ENCODE data around the gene KRT72. TPM values are rescaled to one million over a fixed set of nuclear protein-coding genes. Genes with fewer than 3 reads are reported as not detected.
A peak's percentile ranks its signal among the peaks of the same experiment; 100 is the strongest.

Gene KRT72
- total and polyA plus RNA-seq, 10 donors: 0.52 to 2.2 (median 0.93) TPM; not detected in 1

DNA sequence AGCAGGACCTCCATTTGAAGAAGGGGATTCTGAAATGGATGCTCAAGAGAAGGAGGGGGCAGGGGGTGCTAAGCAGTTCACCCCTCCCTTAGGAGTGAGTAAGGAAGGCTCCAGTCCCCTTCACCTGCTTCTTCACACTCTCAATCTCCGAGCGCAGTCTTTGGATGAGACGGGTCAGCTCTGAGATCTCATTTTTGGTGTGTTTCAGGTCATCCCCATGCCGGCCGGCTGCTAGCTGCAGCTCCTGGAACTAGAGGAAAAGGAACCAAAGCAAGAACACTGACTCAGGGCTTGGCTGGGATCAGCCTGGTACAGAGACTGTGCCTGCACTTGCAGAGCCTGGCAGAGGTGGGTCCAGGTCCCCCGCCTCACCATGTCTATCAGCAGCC is 9.8 kb upstream of the KRT72 start:
- no peak overlapping the region for H3K4me3 ChIP-seq
- H3K27ac ChIP-seq: peak overlapping the region in 1 of 8 donors; percentile 38
- H3K27me3 ChIP-seq (replicated peaks in 1 of 7): peaks cover 0 to 28% (median 0%) of the 10 kb centered on the region in 7 donors
- WGBS, 5 donors: 89 to 96% (median 93%) methylated on average over 6 of the region's 6 CpGs
- intact Hi-C loops (cut with DNase I; ENCODE audit: low total_unique reads): no loop called here
- H3K9me3 ChIP-seq: no peaks in the 10 kb centered on the region
- TF ChIP-seq, protein P1, sequence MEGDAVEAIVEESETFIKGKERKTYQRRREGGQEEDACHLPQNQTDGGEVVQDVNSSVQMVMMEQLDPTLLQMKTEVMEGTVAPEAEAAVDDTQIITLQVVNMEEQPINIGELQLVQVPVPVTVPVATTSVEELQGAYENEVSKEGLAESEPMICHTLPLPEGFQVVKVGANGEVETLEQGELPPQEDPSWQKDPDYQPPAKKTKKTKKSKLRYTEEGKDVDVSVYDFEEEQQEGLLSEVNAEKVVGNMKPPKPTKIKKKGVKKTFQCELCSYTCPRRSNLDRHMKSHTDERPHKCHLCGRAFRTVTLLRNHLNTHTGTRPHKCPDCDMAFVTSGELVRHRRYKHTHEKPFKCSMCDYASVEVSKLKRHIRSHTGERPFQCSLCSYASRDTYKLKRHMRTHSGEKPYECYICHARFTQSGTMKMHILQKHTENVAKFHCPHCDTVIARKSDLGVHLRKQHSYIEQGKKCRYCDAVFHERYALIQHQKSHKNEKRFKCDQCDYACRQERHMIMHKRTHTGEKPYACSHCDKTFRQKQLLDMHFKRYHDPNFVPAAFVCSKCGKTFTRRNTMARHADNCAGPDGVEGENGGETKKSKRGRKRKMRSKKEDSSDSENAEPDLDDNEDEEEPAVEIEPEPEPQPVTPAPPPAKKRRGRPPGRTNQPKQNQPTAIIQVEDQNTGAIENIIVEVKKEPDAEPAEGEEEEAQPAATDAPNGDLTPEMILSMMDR (IDR thresholded peaks at IDR 0.05 in 8 of 11, conservative IDR thresholded peaks at IDR 0.05 in 3 of 11): no peak
- TF ChIP-seq POLR2AphosphoS5 (IDR thresholded peaks at IDR 0.05) (no peak), POLR2A (IDR thresholded peaks at IDR 0.05) (no peak)
- H3K36me3 ChIP-seq: no peaks in the 10 kb centered on the region
- peaks cover 0 to 10% (median 1%) of the 10 kb centered on the region in 6 donors for H3K4me1 ChIP-seq
- no peak for DNase-seq

DNA sequence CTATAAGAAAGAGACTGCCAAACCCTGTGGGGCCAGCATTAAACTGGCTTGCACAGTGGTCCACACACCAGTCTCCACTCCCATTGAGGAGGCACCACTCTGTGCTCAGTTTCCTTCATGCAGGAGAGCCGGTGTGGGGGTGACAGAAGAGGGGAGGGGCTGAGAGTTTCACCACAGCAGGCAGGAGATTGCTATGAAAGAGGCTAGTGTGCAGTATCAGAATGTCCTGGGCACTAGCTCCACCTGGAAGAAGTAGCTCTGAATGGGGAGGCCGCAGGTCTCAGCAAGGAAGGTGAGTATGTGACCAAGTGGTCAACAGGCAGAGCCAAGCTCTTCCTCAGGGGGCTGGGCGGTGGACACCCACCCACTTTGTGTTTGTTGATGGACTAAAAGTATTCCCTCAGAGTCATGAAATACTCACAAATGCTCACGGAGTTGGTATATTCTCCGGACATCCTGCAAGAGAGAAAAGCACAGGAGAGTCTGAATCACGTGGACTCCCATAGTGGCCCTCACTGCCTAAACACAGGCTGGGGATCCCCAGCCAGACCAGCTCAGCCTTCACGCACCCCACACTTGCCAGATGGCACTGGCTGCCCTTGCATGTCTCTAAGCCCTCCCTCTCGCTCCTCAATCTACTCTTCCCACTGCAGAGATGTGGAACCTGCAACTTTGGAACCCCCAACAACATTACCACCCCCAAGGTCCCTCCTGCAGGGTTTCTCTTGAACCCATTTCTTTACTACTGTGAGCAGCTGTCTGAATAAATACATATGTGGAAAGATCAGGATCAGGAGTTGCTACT is 7.8 kb upstream of the KRT72 start:
- no peak for DNase-seq
- TF ChIP-seq, protein P1 (IDR thresholded peaks at IDR 0.05 in 8 of 11, conservative IDR thresholded peaks at IDR 0.05 in 3 of 11): no peak
- no peak for TF ChIP-seq POLR2A (IDR thresholded peaks at IDR 0.05)
- TF ChIP-seq POLR2AphosphoS5 (IDR thresholded peaks at IDR 0.05): no peak
- Histone ChIP-seq H3K36me3 (no peaks in the 10 kb centered on the region), H3K9me3 (no peaks in the 10 kb centered on the region), H3K27me3 (replicated peaks in 1 of 7) (peaks cover 0 to 23% (median 0%) of the 10 kb centered on the region in 7 donors), H3K4me1 (no peaks in the 10 kb centered on the region), H3K27ac (no peak overlapping the region), H3K4me3 (no peak overlapping the region)
- 77 to 90% (median 85%) methylated on average over 8 of the region's 8 CpGs for WGBS, 5 donors
- intact Hi-C loops (cut with DNase I; ENCODE audit: low total_unique reads): no loop called here

DNA sequence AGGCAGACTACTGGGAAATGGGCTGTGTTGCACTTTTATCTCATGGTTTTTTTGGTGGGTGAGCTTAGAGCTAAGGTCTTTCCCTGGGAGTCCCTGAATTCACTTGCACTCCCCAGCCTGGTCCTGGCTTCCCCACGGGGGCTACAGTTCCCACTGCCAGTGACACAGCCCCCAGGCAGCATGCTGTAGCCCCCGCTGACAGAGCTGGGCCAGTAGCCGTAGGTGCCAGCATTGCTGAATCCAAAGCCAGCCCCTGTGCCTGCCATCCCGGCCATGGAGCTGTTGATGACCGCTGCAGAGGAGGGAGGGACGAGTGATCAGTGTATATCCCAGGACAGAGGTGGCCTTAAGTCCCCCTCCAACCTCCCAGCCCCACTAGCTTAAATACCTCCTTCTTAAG is 6.9 kb upstream of the KRT72 start:
- TF ChIP-seq, protein P1 (IDR thresholded peaks at IDR 0.05 in 8 of 11, conservative IDR thresholded peaks at IDR 0.05 in 3 of 11): no peak
- TF ChIP-seq POLR2AphosphoS5 (IDR thresholded peaks at IDR 0.05) (no peak), POLR2A (IDR thresholded peaks at IDR 0.05) (no peak)
- no peaks in the 10 kb centered on the region for H3K9me3 ChIP-seq
- H3K4me1 ChIP-seq: no peaks in the 10 kb centered on the region
- no peak overlapping the region for H3K27ac ChIP-seq
- H3K36me3 ChIP-seq: no peaks in the 10 kb centered on the region
- intact Hi-C loops (cut with DNase I; ENCODE audit: low total_unique reads): no loop called here
- peaks cover 0 to 24% (median 0%) of the 10 kb centered on the region in 7 donors for H3K27me3 ChIP-seq (replicated peaks in 1 of 7)
- H3K4me3 ChIP-seq: no peak overlapping the region
- DNase-seq: no peak
- WGBS, 5 donors: 72 to 91% (median 83%) methylated on average over 3 to 6 of the region's 6 CpGs

DNA sequence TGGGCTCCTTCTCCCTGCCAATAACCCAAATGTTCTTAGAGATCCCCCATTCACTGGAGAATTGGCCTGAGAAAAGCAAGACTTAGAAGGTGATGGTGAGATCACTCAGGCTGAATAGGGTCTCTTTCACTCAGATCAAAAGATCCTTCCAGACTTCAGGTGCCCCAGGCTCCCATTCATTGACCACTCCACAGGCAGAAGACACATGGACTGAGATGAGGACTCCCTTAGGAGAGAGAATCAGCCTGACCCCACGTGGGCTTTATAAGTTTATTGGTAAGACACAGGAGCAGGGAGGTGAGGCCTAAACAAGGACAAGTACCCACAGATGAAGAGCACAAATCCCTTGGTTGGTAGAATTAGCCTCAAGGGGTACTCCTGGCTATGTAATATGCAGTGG is 6.1 kb upstream of the KRT72 start:
- whole genome bisulfite sequencing, 5 donors: 50 to 82% (median 69%) methylated on average over 1 of the region's 1 CpG
- no peaks in the 10 kb centered on the region for H3K9me3 ChIP-seq
- H3K4me1 ChIP-seq: no peaks in the 10 kb centered on the region
- H3K36me3 ChIP-seq: no peaks in the 10 kb centered on the region
- TF ChIP-seq POLR2AphosphoS5 (IDR thresholded peaks at IDR 0.05) (no peak), POLR2A (IDR thresholded peaks at IDR 0.05) (no peak)
- TF ChIP-seq, protein P1 (IDR thresholded peaks at IDR 0.05 in 8 of 11, conservative IDR thresholded peaks at IDR 0.05 in 3 of 11): no peak
- intact Hi-C loops (cut with DNase I; ENCODE audit: low total_unique reads): no loop called here
- DNase-seq: no peak
- H3K27me3 ChIP-seq (replicated peaks in 1 of 7): peaks cover 0 to 33% (median 0%) of the 10 kb centered on the region in 7 donors
- no peak overlapping the region for H3K4me3 ChIP-seq
- no peak overlapping the region for H3K27ac ChIP-seq

Measured in spleen (tissue), 11 donors.